NCI-H446 treated with DMSO at 0.1 percent for 48 hours (cell line): ENCODE data around the gene ITGB5.

Experiments
- DNase-seq: peaks from one replicate; lab custom pipeline; 2025; lab: John Stamatoyannopoulos, UW

Gene ITGB5

GRCh38 chr3:124867511-124867910 lies 19.7 kb downstream of the ITGB5 start:
- no peak for DNase-seq

DNA sequence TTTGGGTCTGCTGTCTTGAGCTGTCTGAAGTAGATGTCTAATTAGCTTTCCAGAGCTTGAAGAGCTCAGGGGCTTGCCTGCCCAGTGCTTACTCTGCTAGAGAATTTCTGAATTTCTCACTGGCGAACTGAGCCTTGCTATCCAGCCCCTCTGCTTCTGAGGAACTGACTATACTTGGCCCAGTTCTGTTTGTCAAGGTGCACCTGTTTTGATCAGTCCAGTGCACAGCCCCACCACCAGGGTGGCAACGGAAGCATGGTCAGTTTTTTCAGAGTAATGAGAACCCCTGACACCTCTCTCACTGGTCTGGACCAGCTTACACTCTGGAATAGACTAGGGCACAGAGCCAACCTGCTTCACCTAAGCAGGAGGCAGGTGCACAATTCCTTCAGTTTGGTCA lies 25.2 kb downstream of the ITGB5 start:
- DNase-seq = no peak

GRCh38 chr3:124861041-124861440 lies 26.1 kb downstream of the ITGB5 start:
- DNase-seq = no peak

GRCh38 chr3:124860599-124860998 lies 26.6 kb downstream of the ITGB5 start:
- DNase-seq = peak; percentile 2

- DNase-seq = no peak
These were observed 28.1 kb downstream of the ITGB5 start for GRCh38 chr3:124859025-124859424.

DNA sequence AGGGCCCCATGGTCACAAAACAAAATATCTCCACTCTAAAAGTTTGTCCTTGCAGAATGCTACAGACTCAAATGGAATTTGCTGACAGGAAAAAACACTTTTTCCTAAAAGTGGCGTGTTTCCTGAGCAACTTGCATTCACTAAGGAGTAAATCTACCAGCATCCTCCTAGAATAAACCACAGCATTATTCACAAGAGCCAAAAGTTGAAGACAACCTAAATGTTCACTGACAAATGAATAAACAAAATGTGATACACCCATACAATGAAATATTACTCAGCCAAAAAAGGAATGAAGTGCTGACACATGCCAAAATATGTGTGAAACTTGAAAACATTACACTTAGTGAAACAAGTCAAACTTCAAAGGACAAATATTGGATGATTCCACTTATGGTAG lies 28.9 kb downstream of the ITGB5 start:
- no peak for DNase-seq

DNA sequence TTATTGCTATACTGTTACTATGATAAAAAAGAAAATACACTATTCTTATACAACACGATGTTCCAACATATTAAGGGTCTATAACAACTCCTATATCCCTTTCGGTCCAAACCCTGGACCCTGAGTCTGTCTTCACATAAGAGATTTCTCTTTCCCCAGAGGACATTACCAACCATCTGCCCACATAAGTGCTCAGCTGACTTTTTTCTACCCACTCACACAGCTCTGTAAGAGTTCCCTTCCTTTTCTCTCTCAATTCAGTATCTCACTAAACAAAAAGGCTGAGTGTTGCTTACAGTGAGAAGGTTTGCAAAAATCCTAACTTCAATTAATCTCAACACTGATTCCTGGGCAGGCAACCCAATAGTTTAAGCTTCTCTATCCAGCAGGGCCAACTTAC lies 30.5 kb downstream of the ITGB5 start:
- DNase-seq = no peak

- no peak for DNase-seq
These were observed 33.2 kb downstream of the ITGB5 start for GRCh38 chr3:124854009-124854408.

DNA sequence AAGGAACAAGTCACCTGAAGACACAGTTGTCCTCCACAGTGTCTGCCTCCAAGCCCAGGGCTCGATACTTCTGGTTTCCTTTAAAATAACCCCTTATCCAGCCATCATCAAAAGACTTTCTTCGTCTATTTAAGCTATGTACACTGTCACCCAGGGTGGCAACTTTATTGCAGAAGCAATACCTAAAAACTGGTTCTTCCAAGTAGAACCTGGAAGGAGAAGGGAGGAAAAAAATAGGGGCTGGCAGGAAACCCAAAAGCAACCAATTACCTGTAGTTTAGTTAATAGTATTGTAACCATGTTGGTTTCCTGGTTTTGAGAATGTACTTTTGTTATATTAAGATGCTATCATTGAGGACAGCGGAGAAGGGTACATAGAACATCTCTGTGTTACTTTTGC lies 33.7 kb downstream of the ITGB5 start:
- DNase-seq = no peak

DNA sequence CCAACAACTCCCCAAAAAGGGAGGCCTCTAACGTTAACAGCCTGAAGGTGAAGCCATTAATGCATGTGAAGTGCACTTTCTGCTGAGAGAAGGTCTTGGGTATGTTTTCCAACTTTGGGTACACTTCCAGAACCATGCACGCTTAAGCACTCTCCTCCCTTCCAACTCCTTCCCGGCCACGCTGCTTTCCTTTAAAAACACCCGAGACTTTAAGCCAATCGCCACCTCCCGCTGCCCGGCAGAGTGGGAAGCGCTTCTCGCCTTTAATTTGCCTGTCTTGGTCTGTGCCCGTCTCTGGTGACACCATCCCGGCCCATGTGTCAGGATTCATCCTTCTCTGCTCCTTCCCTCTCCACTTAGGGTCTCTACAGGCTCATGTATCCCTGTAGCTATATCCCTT lies 35.3 kb downstream of the ITGB5 start:
- no peak for DNase-seq

DNA sequence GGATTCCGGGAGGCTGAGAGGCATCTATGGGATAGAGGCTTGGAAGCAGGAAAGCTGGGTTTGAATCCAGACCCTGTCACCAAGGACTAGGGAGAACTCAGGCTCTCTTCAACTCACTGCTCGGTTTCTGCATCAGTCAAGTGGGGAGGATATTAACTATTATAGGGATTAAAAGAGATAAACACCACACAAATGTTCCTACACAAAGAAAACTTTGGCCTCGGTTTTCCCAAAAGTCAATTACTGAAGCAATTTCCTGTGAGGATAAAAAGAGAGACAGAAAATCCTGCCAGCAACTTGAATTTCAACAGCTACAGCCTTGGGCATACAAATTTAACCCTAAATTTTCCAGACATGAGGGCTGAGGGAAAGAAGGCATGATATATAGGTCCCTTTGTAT lies 36.0 kb downstream of the ITGB5 start:
- no peak for DNase-seq

DNA sequence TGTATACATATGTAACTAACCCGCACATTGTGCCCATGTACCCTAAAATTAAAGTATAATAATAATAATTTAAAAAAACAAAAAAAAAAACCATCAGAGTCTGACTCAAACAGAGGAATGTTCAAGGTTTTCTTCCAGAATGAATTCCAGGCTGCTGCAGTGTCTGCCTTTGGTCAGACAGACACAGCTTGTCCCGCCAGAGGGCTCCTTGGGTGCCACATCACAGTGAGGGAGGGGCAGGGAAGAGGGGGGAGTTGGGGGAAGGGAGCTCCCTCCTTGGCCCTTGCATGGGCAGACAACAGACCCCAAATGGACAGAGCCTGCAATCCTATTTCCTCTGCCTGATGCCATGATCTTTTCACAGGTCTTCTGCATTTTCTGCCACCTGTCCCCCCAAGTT lies 36.5 kb downstream of the ITGB5 start:
- DNase-seq = no peak

- DNase-seq = no peak
These were observed 37.0 kb downstream of the ITGB5 start for GRCh38 chr3:124850212-124850611.

- no peak for DNase-seq
These were observed 38.9 kb downstream of the ITGB5 start for GRCh38 chr3:124848300-124848699.

DNA sequence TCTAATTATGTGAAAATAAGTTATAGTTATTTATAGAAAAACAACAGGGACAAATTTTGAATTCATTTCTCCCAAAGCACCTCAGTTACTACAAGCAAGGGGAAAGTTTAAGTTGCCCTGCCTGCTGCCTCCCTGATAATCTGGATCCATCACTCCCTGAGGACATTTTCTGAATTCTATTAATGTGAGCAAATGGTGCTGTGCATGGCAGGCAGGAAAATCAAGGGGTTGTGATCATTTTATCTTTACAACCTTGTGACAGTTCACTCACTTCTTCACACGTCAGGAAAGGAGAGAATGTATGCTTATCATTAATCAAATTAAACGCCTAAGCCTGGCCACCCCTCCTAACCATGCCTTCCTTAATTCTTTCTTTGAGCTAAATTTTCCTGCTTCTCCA lies 39.3 kb downstream of the ITGB5 start:
- no peak for DNase-seq

- no peak for DNase-seq
These were observed 40.1 kb downstream of the ITGB5 start for GRCh38 chr3:124847051-124847450.

GRCh38 chr3:124846189-124846588 lies 41.0 kb downstream of the ITGB5 start:
- DNase-seq = peak; percentile 16

DNA sequence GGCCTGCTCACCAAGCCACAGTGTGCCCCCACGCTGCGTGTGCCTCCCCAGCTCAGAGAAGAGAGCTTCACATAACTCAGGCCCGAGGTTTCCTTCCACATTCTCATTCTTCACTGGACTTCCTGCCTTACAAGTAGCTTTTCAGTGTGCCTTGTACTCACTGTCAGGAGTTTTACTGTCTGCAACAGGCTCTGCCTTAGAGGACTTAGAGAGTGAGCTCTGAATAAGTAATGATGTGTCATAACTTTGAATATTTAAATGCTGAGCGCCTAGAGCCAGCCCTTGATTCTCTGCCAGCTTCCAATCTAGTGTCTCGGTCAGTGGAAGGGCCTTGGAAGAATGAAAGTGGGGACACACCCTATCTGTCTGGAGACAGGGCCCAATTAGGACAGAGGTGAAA lies 41.8 kb downstream of the ITGB5 start:
- DNase-seq = no peak

- no peak for DNase-seq
These were observed 43.5 kb downstream of the ITGB5 start for GRCh38 chr3:124843506-124844177.

- no peak for DNase-seq
These were observed 44.1 kb downstream of the ITGB5 start for GRCh38 chr3:124843047-124843446.

- no peak for DNase-seq
These were observed 45.6 kb downstream of the ITGB5 start for GRCh38 chr3:124841517-124841916.

GRCh38 chr3:124840331-124840730 lies 46.8 kb downstream of the ITGB5 start:
- DNase-seq = no peak

GRCh38 chr3:124839896-124840295 lies 47.3 kb downstream of the ITGB5 start:
- no peak for DNase-seq

DNA sequence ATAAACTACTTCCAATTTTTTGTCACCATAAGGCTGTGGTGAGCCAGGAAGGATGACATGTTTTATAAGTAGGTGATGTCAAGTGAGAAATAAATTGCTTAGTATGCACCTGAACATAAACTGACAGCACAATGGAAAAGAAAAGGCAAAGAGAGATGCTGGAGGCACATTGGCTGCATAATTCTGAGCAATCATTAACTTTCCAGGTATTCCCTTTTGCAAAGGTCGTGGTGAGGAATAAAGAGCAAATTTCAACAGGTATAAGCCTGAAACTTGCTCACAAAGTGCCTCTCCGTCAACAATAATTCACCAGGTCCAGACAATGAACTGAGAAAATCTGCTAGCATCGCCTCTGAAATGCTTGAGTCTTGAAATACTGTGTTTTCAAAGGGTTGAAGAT lies 48.2 kb downstream of the ITGB5 start:
- DNase-seq = no peak

DNA sequence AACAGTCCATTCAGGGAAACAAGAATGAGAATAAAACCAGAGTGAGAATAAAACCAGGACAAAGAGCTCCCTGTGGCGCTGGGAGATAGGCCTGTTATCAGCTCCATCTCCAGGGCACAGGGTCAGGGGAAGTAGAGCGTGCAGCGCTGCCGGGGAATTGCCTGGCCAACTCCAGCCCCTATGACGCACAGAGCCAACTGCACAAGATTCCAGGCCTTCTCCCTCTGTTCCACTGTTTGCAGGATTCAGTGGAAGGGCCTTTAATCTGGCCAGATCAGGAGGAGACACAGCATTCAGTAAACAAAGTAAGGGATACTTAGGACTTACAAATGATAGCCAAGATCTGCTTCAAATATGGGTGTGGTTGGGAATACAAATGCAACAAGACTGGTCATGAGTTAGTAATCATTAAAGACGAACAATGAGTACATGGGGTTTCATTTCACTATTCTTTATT lies 49.4 kb downstream of the ITGB5 start:
- no peak for DNase-seq
